ENCODE measurements around the gene IPPK.
A peak's percentile ranks its signal among the peaks of the same experiment; 100 is the strongest.

IPPK gene

DNA sequence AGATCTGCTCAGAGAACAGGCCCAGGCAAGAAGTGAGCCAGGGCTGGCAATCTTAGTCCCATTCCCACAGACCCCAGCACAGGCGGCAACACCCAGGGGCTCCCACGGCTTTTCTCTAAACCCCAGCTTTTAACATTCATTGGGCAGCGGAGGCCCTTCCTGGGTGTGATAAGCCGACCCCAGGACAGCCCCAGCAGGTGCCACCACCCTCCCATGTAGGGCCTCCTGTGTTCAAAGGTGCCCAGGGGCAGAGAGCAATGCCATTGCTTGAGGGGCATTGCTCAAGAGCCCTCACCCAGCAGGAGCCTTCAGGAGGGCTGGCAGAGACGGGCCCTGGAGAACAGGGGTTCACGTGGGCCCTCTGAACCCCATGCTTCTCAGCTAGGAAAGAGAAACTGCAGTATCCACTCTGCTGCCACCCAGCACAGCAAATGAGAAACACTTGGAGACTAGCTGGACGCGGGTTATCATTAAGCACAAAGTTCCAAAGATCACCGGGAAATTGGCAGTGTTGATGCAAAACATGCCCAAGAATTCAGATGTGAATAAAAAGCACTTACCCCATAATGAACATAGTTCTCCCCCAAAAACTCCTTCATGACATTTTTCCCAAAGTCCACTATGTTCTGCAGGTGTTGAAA is 13.9 kb downstream of the IPPK start:
- DNase-seq = no peak

DNA sequence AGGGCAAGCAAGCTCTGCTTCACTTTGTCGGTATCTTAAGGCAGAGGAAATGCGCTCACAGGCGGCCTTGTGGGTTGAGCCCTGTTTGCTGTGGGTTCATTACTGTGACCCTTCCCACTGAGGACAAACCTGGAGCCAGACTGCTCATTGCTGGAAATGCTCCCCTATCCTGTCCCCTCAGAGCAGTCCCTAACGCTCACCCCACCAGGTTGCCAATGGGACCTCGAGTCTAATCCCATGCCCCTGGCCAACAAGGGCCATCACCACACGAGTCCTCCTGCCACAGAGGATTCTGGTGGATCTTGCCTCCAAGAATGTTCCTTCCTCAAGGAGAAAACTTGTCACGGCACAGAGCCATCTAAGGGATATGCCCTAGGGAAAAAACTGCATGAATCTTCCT is 14.6 kb downstream of the IPPK start:
- no peak for DNase-seq

DNA sequence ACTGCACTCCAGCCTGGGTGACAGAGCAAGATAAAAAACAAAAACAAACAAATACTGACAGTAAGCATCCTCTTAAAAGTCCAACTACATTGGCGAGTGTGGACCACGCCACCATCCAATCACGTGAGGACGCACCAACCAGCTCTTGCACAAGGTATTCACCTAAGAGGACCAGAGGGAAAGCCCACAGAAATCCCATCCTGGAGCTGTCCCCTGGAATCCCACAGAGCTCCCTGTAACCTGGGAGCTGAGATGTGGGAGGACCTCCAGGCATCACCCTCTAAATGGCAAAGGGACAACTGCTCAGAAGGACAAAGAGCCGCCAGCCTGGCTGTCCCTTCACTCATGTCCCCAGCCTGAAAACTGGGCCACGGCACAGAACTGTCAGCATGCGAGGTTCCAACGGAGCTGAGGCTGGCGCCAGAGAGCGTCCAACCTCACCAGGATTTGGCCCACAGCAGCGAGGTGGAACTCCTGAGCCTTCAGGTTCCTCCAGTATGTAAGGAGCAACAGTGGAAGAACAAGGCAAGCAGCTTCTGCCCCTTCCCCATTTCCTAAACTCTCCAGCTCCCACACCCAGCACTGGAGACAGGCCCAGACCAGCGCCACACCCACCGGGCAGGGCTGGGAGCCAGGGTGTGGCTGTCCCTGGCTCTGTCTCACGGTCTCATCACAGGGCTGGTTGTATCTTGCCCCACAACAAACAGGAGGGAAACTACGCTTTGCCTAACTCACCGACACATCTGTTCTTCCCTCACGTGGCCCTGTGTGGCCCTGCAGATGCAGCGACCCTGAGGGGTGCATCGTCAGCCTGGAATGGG is 15.2 kb downstream of the IPPK start:
- DNase-seq = peak; percentile 64

DNA sequence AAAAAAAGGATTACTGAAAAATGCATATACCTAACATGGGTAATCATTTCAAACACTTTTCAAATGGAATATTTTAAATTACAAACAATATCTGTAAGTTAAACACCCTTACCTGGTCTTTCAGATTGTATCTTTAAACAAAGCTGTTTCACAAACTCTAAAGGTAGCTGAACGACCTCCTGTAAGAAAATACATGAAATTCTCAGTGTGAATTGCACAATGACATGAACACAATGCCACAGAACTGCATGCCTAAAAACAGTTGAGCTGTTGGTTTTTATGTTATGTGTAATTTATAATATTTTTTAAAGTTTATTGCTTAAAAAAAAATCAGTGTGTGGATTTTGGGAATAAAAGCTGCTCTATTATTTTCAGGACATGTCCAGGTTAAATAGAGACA is 17.5 kb downstream of the IPPK start:
- no peak for DNase-seq

DNA sequence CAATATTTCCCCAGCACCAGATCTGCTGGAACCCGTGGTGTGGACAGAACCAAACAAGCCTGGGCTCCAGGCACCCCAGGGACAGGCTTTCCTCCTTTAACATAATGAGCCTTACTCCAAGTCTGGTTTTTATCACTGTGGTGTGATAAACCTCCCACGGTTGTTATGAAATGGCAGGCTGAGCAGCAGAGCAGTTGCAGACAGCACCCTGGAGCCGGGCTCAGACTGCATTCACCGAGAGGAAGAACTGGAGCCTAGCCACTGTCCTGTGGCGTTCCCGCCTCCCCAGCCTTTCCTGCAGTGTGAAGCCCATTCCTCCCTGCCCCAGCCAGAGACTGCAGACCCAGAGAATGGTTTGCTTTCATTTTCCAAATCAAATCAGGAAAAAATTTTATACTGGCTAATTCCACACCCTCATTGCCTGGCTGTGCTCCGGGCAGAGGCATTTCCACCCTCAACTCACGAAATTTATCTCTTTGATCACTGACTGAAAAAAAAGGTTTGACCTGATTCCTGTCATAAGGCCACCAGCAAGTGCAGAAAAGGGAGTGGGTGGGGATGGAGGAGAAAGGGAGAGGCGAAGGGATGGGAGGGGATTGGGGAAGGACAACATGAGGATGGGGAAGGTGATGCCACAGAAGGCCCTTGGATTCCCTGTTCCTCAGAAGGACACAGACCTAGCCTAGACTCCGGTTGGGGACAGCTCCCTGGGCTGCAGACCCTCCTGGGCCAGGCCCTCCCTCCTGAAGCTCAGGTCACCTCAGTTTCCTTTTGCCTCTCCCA is 18.9 kb downstream of the IPPK start:
- DNase-seq = no peak

DNA sequence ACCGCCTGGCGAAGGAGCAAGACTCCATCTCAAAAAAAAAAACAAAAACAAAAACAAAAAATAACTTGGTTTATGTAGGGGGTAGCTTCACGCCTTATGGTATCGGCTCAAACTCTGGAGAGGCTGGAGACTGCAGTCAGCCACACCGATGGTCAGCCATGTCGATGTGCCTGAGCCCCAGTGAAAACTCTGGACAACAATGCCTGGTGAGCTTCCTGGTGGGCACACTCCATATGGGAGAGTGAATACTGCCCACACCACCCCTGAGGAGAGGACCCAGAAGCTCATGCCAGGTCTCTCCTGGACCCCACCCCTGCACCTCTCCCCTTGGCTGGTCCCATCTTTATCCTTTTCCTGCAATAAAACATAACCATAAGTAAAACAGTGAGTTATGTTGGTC is 19.6 kb downstream of the IPPK start:
- no peak for DNase-seq

DNA sequence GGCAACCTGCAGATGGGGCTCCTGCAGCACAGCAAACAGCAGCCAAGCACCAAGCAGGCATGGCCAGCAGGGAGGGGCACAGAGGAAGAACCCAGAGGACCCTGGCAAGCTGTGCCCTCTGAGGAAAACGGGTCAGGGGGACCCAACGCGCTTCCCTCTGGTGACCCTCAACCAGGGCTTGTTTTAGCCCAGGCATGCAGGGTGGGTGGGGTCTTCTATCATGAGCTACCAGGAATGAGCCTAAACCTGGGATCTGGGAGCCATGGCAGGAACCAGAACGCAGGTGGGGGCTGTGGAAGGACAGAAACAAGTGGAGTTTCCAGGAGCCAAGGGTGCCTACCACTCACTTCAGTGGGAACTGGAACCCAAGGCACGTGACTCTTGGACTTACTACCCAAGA is 20.9 kb downstream of the IPPK start:
- DNase-seq = no peak

DNA sequence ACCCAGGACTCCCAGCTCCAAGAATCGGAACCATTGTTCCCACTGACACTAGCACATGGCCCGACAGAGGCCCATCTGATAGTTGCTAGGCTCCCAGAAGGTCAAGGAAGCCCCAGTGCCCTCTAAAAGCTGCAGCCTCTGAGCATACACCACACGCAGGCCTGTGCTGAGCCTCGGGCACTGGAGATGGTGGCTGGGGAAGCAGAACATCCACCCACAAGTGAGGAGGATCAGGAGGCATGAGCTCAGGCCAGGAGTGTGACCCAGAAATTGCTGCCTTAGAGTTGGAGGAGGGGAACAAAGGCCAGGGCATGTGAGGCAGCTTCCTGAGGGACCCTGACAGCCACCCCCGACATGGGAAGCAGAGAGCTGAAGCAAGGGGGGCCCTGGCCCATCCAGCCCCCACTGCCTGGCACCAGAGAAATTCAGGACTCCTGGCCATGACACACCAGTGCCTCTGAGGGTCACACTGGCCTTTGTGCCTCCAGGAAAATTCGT is 21.4 kb downstream of the IPPK start:
- DNase-seq = no peak

DNA sequence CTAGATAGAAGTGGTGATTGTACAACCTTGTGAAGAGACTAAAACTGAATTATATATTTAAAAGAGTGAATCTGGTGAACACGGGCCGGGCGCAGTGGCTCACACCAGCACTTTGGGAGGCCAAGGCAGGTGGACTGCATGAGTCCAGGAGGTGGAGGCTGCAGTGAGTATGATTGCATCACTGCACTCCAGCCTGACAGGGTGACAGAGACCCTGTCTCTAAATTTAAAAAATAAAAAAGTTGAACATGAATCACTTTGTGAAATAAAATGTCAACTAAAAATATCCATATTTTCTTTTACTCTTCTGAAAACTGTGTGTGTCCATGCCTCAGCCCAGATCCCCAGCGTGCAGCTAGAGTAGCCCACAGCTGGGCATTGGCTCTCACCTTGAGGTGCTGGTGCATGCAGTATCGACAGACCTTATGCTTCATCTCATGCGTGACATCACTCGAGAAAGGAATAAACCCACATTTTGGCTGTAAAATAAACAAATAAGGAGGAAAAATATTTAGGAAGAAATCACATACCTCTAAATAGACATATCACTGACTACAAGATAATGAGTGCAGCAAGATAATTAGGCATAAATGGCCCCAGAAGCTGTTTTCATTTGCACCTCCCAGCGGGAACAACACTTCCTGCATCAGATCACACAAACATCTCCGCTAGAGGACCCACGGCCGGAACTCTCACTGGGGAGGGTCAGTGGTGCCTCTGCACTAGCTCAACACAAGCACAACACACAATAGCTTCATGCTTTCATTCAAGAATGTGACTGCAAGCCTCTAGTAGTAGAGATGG is 22.1 kb downstream of the IPPK start:
- no peak for DNase-seq

DNA sequence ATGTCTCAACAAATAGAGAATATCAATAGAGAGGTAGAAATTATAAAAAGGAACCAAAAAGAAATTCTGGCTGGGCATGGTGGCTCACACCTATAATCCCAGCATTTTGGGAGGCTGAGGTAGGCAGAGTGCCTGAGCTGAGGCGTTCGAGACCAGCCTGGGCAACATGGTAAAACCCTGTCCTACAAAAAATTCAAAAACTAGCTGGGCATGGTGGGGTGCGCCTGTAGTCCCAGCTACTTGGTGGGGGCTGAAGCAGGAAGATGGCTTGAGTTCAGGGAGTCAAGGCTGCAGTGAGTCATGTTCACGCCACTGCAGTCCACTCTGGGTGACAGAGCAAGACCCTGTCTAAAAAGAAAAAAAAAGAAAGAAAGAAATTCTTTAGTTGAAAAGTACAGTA is 24.9 kb downstream of the IPPK start:
- DNase-seq = no peak

DNA sequence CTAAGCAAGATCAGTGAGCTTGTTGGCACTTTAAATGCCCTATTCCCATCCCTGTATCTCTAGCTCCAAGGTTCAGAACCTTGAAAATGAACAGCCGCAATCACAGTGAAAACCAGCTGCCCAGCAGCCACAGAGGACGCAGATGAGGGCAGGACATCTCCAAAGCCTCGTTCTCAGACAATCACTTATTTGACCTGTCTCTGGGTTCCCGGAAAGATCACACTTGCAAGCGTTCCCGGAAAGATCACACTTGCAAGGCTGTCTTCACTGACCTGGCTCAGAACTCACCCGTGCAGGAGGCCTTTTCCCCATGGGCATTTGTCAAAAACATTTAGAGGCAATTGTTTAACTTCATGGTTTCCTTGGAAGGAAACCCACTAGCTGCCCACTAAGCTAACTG is 25.7 kb downstream of the IPPK start:
- no peak for DNase-seq

DNA sequence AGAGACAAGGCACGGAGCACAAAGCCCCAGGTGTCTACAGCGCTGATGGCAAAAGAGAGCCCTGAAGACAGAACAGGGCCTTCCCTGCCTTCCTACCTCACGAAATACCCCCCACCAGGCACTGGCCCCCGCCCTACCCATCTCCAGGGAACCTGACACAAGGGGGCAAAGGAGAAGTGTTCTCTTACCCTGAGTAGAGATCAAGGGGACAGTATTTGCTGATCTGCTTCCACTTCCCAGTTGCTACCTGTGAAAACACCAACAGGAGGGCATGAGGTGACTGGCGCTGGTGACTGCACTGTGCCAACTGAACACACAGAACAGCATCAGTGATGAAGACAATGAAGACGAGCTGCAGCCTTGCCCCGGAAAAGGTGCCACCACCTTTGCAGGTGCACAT is 27.4 kb downstream of the IPPK start:
- no peak for DNase-seq

DNA sequence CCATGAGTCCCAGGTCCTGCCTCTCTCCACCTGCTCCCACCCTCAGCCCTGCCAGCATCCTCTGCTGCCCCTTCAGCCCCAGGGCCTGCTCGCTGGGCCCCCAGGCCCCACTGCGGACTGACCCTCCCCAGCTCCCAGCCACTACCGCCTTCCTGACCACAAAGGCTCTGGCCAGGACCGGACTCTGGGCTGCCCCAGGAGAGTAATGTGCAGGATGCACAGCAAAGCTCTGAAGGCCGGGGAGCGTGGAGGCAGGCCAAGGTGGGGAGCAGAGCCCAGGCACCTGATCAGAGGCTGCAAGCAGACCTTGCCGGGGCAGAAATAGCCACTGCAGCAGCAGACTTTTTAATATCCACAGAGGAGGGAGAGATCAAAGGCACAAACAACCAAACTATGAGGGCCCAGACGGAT is 27.9 kb downstream of the IPPK start:
- DNase-seq = no peak

DNA sequence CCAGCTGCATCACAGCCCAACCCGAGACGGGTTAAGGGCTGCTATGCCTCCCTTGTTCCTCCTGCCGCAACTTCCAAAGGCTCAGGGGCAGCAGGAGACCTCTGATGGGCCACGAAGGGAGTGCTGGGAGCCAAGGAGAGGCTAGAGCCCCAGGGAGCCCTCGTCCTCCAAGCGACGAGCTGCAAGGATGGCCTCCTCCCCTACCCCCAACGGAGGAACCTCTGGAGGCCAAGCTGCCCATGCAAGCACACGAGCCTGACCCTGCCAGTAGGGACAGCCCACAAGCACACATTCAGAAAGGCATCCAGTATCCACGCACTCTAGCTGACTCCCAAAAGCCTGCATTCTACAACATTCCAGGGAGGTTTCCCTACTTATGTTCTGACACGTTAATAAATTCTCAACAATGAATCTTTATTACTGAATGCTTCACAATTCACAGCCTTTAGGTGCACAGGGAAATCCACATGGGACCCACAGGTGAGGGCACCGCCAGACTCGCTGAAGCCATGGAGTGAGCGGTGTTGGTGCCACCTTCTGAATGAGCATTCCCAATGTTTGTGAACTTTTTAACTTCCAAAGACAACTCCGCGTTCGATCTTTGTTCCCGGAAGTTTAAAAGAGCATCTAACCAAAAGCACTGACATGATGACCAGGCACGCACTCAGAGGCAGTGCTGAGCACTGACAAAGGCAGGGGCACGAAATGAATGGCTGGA is 28.7 kb downstream of the IPPK start:
- DNase-seq = no peak

DNA sequence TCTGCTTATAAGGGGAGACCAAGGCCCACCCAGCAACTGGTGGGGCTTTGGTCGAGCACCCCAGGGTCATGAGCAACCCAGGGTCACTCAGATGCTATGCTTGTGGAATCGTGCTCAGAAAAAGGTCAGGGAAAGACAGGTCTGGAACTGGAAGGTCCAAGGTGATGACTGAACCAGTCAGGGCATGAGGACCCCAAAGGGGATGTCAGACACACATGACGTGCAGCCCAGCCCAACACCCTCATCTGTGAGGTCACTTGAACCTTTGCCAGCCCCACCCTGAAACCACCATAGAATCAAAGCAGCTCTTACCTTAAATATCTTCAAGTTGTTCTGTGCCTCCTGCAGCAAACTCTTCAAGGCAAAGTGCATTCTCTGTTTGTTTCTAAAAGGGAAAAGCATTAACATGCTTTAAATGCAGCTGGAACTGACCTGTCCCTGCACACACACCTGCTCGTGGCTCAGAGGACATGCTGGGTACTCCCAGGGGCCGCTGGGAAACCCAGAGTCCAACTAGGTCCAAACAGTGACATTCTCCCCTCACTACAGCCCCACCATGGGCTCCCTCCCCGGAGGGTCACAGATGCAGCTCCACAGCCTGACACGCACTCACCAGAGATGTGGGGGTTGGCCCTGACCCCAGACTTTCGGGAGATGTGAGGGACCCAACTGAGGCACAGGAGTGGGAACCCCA is 29.4 kb downstream of the IPPK start:
- DNase-seq = no peak

DNA sequence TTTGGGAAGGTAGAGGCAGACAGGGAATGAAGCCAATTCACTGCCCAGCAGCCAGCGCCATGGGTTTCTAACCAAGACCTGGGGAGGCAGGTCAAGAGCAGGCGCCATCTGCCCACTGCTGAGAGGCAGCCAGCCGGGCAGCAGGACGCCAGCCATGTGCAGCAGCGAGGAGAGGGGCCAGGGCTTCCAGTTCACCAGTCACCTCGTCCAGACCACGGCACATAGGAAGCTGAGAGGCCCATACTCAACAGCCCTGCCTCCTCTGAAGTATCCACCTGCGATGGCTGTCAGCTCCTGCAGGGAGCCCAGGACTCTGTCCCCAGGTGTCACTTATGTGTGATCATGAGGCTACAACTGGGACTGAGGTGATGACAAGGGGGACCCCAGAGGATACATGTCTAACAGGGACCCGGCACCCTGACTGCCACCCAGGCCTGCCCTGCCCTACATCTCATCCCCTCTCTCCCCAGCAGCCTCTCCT is 30.1 kb downstream of the IPPK start:
- no peak for DNase-seq

DNA sequence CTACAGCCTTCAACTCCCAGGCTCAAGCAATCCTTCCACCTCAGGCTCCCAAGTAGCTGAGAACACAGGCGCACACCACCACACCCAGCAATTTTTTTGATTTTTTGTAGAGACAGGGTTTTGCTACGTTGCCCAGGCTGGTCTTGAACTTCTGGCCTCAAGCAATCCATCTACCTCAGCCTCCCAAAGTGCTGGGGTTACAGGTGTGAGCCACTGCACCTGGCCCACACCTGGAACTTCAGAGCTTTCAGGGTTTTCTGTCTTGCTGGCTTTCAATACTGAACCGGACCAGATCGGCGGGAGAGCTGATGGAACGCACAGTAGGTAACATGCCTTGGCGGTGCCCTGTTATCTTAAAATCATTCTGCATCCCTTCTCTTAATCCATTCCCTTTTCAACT is 30.8 kb downstream of the IPPK start:
- no peak for DNase-seq

DNA sequence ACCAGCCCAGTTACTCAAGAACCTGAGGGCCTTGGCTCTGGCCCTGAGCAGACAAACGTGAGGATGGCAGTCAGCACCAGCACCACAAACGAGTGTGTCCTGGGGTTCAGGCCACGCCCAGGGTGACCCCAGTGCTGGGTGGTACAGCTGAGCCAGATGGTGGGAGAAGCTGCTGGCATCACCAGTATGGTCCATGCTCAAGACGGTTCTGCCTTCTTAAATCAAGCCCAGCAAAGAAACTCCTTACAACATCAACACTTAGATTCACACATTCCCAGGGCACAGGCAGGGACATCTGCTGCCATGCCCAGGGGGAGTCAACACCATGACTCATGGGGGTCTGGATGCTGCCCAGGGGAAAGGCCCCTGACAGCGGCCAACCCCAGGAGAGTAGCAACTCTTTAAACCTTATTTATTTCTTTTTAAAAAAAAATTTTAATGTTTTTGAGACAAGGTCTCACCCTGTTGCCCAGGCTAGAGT is 31.3 kb downstream of the IPPK start:
- no peak for DNase-seq

DNA sequence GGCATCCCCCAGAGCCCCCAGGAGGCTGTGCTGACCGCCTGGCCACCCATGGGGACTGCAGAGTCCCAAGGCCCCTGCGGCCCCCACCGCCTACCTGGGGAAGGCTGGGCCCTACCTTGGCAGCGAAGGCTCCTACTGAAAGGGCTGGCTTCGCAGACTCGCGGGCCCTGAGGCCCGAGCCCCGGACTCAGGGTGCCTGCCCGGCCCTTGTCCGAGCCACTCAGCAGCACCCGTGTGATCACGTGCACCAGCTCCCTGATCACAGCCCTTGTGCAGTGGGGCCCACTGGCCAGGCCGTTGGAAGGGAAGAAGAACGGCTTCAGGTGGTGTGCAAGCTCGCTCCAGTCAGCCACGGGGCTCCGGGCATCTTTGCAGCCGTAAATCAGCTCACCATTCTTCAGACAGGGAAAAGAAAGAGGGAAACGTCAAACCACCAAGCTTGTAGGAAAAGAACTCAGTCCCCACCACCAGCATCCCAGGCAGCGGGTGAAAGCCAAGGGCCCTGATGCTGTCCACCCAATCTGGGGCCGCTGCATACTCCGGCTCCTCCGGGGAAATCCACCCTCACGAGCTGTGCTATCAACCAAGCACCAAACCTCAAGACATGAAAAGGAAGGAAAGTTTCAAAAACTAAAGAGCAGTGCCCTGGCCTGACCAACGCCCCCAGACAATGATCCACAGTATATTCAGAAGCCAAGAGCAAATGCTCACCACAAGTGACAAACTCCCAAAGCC is 31.9 kb downstream of the IPPK start:
- no peak for DNase-seq

DNA sequence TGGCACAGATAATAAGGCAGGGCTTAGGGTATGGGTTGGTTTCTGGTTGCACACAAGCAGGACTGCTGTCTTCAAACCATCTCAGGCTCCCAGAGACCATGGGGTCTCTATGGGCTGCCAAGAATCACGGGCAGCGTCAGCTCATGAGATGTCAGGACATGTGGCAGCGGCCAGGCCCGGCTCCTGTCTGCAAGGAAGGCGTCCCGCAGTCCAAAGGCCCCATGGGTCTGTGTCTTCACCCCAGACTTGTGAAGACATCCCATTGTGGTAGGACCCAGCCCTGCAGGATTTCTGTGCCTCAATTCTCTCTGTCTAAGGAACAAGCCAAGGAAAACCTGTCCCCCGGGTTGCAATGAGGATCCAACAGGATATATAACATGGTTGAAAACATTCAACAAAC is 32.6 kb downstream of the IPPK start:
- no peak for DNase-seq

DNA sequence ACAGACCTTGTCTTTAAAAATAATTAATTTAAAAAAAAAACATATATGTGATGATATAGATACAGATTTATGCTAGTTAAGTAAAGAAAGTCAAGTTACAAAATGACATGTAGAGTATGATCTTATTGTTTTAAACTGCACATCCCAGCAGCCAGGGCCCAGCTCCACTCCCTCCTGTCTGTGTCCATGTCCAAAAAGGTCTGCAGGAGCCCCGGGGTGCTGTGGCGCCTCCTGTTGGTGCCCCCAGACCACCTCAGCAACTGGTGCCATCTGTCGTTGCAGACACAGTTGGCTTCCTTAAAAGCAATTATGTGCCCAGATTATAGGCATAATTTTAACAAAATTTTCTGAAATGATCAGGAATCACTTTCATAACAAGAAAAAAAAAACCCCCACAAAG is 33.3 kb downstream of the IPPK start:
- no peak for DNase-seq

Measured in hematopoietic multipotent progenitor cell treated with erythropoietin and hydrocortisone succinate and interleukin-3 and kit ligand, for 4 days (in vitro differentiated cells).